NCI-H2081 (cell line): ENCODE measurements around the gene ESR1.

ENCODE experiments used
- DNase-seq, 2 experiments: peaks; one replicate each; lab custom pipeline; 2025; lab: John Stamatoyannopoulos, UW

The ESR1 gene

DNA sequence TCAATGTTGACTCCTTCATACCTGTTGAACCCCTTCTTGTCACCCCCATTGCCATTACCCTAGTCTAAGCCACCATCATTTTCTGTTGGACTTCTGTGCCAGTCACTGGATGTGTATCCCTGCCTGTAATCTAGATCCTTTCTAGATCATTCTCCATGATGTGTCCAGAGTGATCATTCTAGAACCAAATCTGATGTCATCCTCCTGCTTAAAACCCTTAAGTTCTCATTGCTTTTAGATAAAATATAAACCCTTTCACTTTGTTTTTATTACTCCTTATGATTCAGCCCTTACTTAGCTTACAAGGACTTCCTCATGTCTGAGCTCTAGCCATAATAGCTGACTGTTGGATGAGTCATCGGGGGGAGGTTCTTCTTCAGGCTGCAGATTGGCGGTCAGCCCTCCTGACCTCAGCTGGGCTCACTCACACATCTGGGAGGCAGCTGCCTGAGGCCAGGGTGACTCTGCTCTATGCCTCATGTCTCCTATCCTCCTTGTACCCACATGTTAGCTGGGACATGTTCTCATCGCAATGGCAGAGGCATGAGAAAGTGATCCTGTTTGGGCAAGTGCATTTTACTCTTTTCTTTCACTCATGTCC is 287.6 kb downstream of the ESR1 start:
- no peak for DNase-seq

GRCh38 chr6:152096863-152097496 is 289.5 kb downstream of the ESR1 start:
- no peak for DNase-seq

GRCh38 chr6:152098683-152099082 is 291.2 kb downstream of the ESR1 start:
- DNase-seq, result no peak

DNA sequence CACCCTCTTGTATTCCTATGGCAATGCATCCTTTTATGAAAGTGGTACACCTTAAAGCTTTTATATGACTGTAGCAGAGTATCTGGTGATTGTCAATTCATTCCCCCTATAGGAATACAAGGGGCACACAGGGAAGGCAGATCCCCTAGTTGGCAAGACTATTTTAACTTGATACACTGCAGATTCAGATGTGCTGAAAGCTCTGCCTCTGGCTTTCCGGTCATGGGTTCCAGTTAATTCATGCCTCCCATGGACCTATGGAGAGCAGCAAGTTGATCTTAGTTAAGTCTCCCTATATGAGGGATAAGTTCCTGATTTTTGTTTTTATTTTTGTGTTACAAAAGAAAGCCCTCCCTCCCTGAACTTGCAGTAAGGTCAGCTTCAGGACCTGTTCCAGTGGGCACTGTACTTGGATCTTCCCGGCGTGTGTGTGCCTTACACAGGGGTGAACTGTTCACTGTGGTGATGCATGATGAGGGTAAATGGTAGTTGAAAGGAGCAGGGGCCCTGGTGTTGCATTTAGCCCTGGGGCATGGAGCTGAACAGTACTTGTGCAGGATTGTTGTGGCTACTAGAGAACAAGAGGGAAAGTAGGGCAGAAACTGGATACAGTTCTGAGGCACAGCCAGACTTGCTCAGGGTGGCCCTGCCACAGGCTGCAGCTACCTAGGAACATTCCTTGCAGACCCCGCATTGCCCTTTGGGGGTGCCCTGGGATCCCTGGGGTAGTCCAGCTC is 292.1 kb downstream of the ESR1 start:
- DNase-seq, result no peak

GRCh38 chr6:152100183-152100618 is 292.7 kb downstream of the ESR1 start:
- DNase-seq, result no peak

DNA sequence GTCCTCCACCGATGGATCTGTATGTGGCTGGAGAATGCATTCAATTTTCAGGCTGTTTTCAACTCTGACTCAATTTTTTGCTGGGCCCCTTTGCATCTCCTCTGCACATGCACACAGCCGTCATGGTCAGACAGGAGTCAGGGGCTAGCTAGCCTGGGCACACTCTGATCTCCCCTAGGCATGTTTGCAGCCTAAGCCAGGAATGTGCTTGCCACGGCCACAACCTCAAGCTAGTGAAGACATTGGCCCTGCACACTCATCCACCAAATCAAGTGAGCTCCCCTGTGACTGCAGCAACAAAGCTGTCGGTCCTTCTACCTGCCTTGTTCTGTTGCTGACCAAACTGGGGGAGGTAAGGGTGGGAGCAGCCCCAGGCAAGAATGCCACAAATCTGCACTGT is 300.5 kb downstream of the ESR1 start:
- DNase-seq, result no peak

DNA sequence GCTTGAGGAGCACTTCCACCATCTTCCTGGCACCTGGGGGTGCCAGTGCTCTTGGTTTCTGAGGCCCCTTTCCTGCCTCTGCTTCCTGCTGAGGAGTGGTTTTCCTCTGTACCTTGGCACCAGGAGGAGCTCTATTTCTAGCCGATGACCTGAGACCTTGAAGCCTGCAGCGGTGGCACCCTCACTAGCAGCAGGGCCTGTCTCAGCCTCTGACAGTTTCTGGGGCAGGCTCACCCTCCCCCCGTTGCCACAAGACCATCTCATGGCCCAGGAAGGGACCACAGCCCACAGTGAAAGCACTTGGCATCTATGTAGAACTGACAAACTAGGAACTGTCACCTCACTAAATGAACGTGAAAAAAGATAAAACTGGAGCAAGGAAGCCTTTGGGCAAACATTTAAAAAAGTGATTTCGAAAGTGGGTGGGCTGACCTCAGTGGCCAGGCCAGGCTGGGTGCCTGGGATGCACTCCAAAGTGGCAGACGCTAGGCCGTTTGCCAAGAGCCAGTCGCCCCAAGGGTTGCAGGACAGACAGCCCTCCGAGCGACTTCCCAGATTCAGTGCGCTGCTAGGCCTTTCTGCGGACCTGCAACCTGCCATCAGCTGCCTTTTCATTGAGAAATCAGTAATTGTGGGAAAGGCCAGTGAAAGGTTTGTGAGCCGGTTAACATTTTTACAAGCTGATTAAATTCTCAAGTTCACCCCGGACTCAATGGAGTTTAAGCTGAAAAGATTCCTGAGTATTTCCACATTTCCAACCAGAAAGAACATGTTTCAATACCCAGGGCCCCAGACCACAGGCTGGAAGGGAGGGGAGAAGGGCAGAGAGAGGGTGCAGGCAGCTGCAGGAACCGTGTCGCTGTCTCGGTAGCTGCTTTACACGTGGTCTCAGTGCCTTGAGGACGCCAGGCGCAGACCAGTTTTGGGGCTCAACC is 303.7 kb downstream of the ESR1 start:
- no peak for DNase-seq

- DNase-seq, result no peak
Observed at GRCh38 chr6:152112491-152113261, 305.2 kb downstream of the ESR1 start.

- DNase-seq, result no peak
Observed at GRCh38 chr6:152117156-152118133, 310.0 kb downstream of the ESR1 start.

DNA sequence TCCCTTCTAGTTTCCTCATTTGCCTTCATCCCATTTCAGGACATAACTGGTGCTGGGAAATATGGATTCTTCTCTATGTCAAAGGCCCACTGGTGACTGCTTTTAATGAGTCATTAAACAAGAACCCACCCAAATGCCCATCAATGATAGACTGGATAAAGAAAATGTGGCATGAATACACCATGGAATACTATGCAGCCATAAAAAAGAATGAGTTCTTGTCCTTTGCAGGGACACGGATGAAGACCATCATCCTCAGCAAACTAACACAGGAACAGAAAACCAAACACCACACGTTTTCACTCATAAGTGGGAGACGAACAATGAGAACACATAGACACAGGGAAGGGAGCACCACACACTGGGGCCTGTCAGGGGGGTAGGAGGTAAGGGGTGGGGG is 310.7 kb downstream of the ESR1 start:
- DNase-seq, result no peak

DNA sequence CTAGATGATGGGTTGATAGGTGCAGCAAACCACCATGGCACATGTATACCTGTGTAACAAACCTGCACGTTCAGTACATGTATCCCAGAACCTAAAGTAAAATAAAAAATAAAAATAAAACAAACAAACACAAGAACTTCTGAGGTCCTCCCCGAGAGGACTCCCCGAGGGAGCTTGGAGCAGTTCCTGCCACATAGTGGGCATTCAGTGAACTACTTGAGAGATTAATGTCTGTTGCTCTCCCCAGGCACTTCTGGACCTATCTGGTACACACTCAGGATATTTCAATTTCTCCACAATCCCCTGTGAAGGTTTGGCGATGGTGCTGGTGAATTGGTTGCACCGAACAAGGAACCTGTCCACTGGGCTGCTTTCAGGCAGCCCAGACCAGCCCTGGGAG is 311.2 kb downstream of the ESR1 start:
- no peak for DNase-seq

- no peak for DNase-seq
Observed at GRCh38 chr6:152119831-152120230, 312.3 kb downstream of the ESR1 start.

- DNase-seq, result no peak
Observed at GRCh38 chr6:152121910-152122309, 314.4 kb downstream of the ESR1 start.

DNA sequence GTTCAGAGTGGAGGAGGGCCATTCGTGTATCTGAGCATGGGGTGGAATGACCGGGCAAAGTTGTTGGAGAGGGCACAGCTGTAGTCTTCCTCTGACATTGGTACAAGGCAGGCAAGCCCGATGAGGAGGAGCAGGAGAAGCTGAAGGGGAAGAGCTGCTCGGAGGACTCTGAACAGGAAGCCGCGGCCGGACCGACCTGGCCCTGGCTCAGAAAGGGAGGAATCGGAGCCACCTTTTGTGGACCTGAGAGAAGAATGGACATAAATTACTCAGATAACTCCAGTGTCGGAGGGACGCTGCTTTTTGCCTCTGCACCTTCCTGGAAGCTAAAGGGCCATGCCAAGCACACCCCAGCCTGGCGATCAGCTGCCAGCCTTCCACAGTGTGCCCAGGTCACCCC is 315.0 kb downstream of the ESR1 start:
- no peak for DNase-seq

- DNase-seq, result no peak
Observed at GRCh38 chr6:152123076-152123475, 315.6 kb downstream of the ESR1 start.

DNA sequence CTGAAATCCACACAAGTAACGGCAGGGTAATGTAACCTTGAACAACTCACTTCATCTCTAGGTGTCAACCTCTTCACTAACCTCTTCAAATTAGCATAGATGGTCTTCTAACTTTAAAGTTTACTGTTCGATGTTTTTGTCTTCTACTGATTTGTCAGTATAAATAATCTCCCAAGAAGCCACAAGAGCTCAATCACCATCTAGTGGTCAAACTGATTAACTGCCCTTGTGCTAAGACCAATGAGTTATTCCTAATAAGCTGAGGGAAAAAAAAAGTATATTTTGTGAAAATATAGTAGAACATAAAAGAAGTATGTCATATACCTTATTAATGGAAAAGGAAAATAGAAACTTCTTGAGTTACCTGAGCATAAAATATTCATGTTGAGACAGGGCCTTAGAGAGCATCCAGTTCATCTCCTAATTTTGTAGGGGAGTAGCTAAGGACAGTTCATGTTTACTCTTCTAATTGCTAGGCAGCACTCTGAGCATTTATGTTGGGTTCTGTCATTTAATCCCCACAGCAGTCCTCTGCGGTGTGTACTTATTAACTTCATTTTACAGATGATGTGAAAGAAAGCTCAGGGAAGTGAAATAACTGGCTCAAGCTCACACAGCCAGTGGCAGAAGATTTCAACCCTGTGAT is 317.1 kb downstream of the ESR1 start:
- peak in 1 of 2 experiments; percentile 29 for DNase-seq

- no peak for DNase-seq
Observed at GRCh38 chr6:152127432-152128165, 320.1 kb downstream of the ESR1 start.

DNA sequence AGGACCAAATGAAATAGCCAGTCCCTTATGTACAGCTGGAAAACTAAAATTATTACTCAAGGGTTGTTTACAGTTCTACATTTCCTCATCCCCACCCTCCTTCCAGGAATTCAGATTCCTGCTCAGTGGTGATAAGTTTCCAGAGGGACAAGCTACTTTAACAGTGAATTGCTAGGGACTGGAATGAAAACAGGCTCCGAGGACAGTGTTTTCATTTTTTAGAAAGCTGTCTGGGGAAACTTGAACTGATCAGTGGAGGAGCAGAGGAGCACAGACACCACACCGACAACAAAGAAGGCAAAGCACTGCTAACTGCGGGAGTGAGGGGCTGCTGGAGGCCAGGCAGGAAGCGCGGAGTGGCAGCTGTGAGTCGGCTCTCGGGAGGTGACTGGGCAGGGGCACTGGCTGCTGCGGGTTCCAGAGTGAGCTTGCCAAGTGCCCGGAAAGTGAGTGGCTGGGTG is 322.2 kb downstream of the ESR1 start:
- no peak for DNase-seq

DNA sequence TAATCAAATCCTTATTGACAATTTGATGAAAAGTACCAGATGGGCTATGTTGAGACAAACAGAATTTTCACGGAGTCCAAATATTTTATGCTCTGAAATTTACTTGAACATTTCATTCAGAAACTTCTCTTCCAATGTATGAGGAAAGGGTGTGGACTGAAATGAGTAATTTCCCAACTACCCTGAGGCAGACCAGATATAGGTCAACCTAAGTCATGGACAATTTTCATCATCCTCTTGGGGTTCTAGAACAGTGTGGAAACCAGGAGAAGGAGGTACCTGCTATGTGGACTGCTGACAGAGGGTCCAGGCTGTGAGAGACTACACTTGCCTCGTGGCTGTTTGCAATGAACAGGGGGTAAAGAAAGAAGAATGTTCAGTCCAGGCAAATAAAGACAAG is 323.0 kb downstream of the ESR1 start:
- no peak for DNase-seq
